ENCODE results near the gene COL27A1. TPM values are rescaled to one million over a fixed set of nuclear protein-coding genes. Genes with fewer than 3 reads are reported as not detected.

Gene COL27A1
- total RNA-seq, 1 donor from 2014 or later = 8.9 TPM

- H3K9me3 ChIP-seq (ENCODE audit: control insufficient read depth in 3 of 3, low read length in 3 of 3) = no peaks in the 10 kb centered on the region
- H3K4me1 ChIP-seq (ENCODE audit: control insufficient read depth in 3 of 3, insufficient read depth in 3 of 3, low read length in 3 of 3) = peaks cover 31 to 40% (median 37%) of the 10 kb centered on the region in 3 donors
- no peaks in the 10 kb centered on the region for H3K36me3 ChIP-seq (ENCODE audit: control insufficient read depth in 3 of 3, insufficient read depth in 3 of 3, low read length in 3 of 3)
- no peak overlapping the region for H3K4me3 ChIP-seq (ENCODE audit: low read length in 3 of 3)
- H3K27me3 ChIP-seq (ENCODE audit: control insufficient read depth in 3 of 3, insufficient read depth in 3 of 3, low read length in 3 of 3) = peaks cover 0 to 4% (median 3%) of the 10 kb centered on the region in 3 donors
- H3K27ac ChIP-seq (ENCODE audit: low read depth, low read length) = no peak overlapping the region
- no peak overlapping the region for H3K9ac ChIP-seq (ENCODE audit: low read depth in 1 of 3, low read length in 3 of 3)
Observed at GRCh38 chr9:114143234-114143633, 12.1 kb upstream of the COL27A1 start.

GRCh38 chr9:114146735-114147134 is 8.6 kb upstream of the COL27A1 start:
- Histone ChIP-seq H3K4me3 (ENCODE audit: low read length in 3 of 3) (no peak overlapping the region), H3K36me3 (ENCODE audit: control insufficient read depth in 3 of 3, insufficient read depth in 3 of 3, low read length in 3 of 3) (no peaks in the 10 kb centered on the region), H3K9me3 (ENCODE audit: control insufficient read depth in 3 of 3, low read length in 3 of 3) (no peaks in the 10 kb centered on the region), H3K9ac (ENCODE audit: low read depth in 1 of 3, low read length in 3 of 3) (no peak overlapping the region), H3K27me3 (ENCODE audit: control insufficient read depth in 3 of 3, insufficient read depth in 3 of 3, low read length in 3 of 3) (peaks cover 0 to 6% (median 4%) of the 10 kb centered on the region in 3 donors), H3K27ac (ENCODE audit: low read depth, low read length) (no peak overlapping the region), H3K4me1 (ENCODE audit: control insufficient read depth in 3 of 3, insufficient read depth in 3 of 3, low read length in 3 of 3) (peaks cover 8 to 11% (median 9%) of the 10 kb centered on the region in 3 donors)

GRCh38 chr9:114149181-114149580 is 6.2 kb upstream of the COL27A1 start:
- H3K36me3 ChIP-seq (ENCODE audit: control insufficient read depth in 3 of 3, insufficient read depth in 3 of 3, low read length in 3 of 3) = no peaks in the 10 kb centered on the region
- peaks cover 0 to 7% (median 3%) of the 10 kb centered on the region in 3 donors for H3K4me1 ChIP-seq (ENCODE audit: control insufficient read depth in 3 of 3, insufficient read depth in 3 of 3, low read length in 3 of 3)
- H3K27ac ChIP-seq (ENCODE audit: low read depth, low read length) = no peak overlapping the region
- H3K9me3 ChIP-seq (ENCODE audit: control insufficient read depth in 3 of 3, low read length in 3 of 3) = no peaks in the 10 kb centered on the region
- no peak overlapping the region for H3K4me3 ChIP-seq (ENCODE audit: low read length in 3 of 3)
- peaks cover 8 to 23% (median 12%) of the 10 kb centered on the region in 3 donors for H3K27me3 ChIP-seq (ENCODE audit: control insufficient read depth in 3 of 3, insufficient read depth in 3 of 3, low read length in 3 of 3)
- H3K9ac ChIP-seq (ENCODE audit: low read depth in 1 of 3, low read length in 3 of 3) = no peak overlapping the region

- Histone ChIP-seq H3K36me3 (ENCODE audit: control insufficient read depth in 3 of 3, insufficient read depth in 3 of 3, low read length in 3 of 3) (no peaks in the 10 kb centered on the region), H3K27ac (ENCODE audit: low read depth, low read length) (no peak overlapping the region)
Observed at GRCh38 chr9:114149765-114150340, 5.5 kb upstream of the COL27A1 start.

GRCh38 chr9:114150608-114151007 is 4.7 kb upstream of the COL27A1 start:
- Histone ChIP-seq H3K4me3 (ENCODE audit: low read length in 3 of 3) (no peak overlapping the region), H3K27ac (ENCODE audit: low read depth, low read length) (no peak overlapping the region), H3K27me3 (ENCODE audit: control insufficient read depth in 3 of 3, insufficient read depth in 3 of 3, low read length in 3 of 3) (peaks cover 13 to 33% (median 19%) of the 10 kb centered on the region in 3 donors), H3K9ac (ENCODE audit: low read depth in 1 of 3, low read length in 3 of 3) (no peak overlapping the region), H3K4me1 (ENCODE audit: control insufficient read depth in 3 of 3, insufficient read depth in 3 of 3, low read length in 3 of 3) (peaks cover 8 to 16% (median 13%) of the 10 kb centered on the region in 3 donors), H3K36me3 (ENCODE audit: control insufficient read depth in 3 of 3, insufficient read depth in 3 of 3, low read length in 3 of 3) (no peaks in the 10 kb centered on the region), H3K9me3 (ENCODE audit: control insufficient read depth in 3 of 3, low read length in 3 of 3) (no peaks in the 10 kb centered on the region)

More at GRCh38 chr9:114149765-114150340, 5.5 kb upstream of the COL27A1 start:
- Histone ChIP-seq H3K27me3 (ENCODE audit: control insufficient read depth in 3 of 3, insufficient read depth in 3 of 3, low read length in 3 of 3) (peaks cover 13 to 29% (median 19%) of the 10 kb centered on the region in 3 donors), H3K4me3 (ENCODE audit: low read length in 3 of 3) (no peak overlapping the region), H3K9me3 (ENCODE audit: control insufficient read depth in 3 of 3, low read length in 3 of 3) (no peaks in the 10 kb centered on the region), H3K9ac (ENCODE audit: low read depth in 1 of 3, low read length in 3 of 3) (no peak overlapping the region), H3K4me1 (ENCODE audit: control insufficient read depth in 3 of 3, insufficient read depth in 3 of 3, low read length in 3 of 3) (peaks cover 7 to 14% (median 10%) of the 10 kb centered on the region in 3 donors)

GRCh38 chr9:114151426-114151956 is 3.8 kb upstream of the COL27A1 start:
- H3K9me3 ChIP-seq (ENCODE audit: control insufficient read depth in 3 of 3, low read length in 3 of 3) = no peaks in the 10 kb centered on the region
- peaks cover 8 to 18% (median 15%) of the 10 kb centered on the region in 3 donors for H3K4me1 ChIP-seq (ENCODE audit: control insufficient read depth in 3 of 3, insufficient read depth in 3 of 3, low read length in 3 of 3)
- no peaks in the 10 kb centered on the region for H3K36me3 ChIP-seq (ENCODE audit: control insufficient read depth in 3 of 3, insufficient read depth in 3 of 3, low read length in 3 of 3)
- peaks cover 13 to 33% (median 19%) of the 10 kb centered on the region in 3 donors for H3K27me3 ChIP-seq (ENCODE audit: control insufficient read depth in 3 of 3, insufficient read depth in 3 of 3, low read length in 3 of 3)
- no peak overlapping the region for H3K4me3 ChIP-seq (ENCODE audit: low read length in 3 of 3)
- H3K9ac ChIP-seq (ENCODE audit: low read depth in 1 of 3, low read length in 3 of 3) = no peak overlapping the region
- no peak overlapping the region for H3K27ac ChIP-seq (ENCODE audit: low read depth, low read length)

GRCh38 chr9:114153761-114154599 is 1.4 kb upstream of the COL27A1 start:
- H3K9ac ChIP-seq (ENCODE audit: low read depth in 1 of 3, low read length in 3 of 3) = peak overlapping the region in 2 of 3 donors; percentile 38 to 68
- H3K27ac ChIP-seq (ENCODE audit: low read depth, low read length) = no peak overlapping the region
- H3K9me3 ChIP-seq (ENCODE audit: control insufficient read depth in 3 of 3, low read length in 3 of 3) = no peaks in the 10 kb centered on the region
- peaks cover 13 to 30% (median 15%) of the 10 kb centered on the region in 3 donors for H3K27me3 ChIP-seq (ENCODE audit: control insufficient read depth in 3 of 3, insufficient read depth in 3 of 3, low read length in 3 of 3)
- H3K4me3 ChIP-seq (ENCODE audit: low read length in 3 of 3) = peak overlapping the region; percentile 30 to 65 (median 41)
- no peaks in the 10 kb centered on the region for H3K36me3 ChIP-seq (ENCODE audit: control insufficient read depth in 3 of 3, insufficient read depth in 3 of 3, low read length in 3 of 3)
- H3K4me1 ChIP-seq (ENCODE audit: control insufficient read depth in 3 of 3, insufficient read depth in 3 of 3, low read length in 3 of 3) = peaks cover 8 to 27% (median 17%) of the 10 kb centered on the region in 3 donors

- Histone ChIP-seq H3K27me3 (ENCODE audit: control insufficient read depth in 3 of 3, insufficient read depth in 3 of 3, low read length in 3 of 3) (peaks cover 13 to 27% (median 15%) of the 10 kb centered on the region in 3 donors), H3K9ac (ENCODE audit: low read depth in 1 of 3, low read length in 3 of 3) (peak overlapping the region in 1 of 3 donors; percentile 68), H3K4me3 (ENCODE audit: low read length in 3 of 3) (peak overlapping the region; percentile 30 to 66 (median 41))
Observed at GRCh38 chr9:114154600-114155102, 686 bp upstream of the COL27A1 start.

GRCh38 chr9:114155995-114156656 is 789 bp downstream of the COL27A1 start:
- H3K4me3 ChIP-seq (ENCODE audit: low read length in 3 of 3) = peak overlapping the region; percentile 54 to 60 (median 56)
- no peaks in the 10 kb centered on the region for H3K9me3 ChIP-seq (ENCODE audit: control insufficient read depth in 3 of 3, low read length in 3 of 3)
- H3K36me3 ChIP-seq (ENCODE audit: control insufficient read depth in 3 of 3, insufficient read depth in 3 of 3, low read length in 3 of 3) = no peaks in the 10 kb centered on the region
- H3K27me3 ChIP-seq (ENCODE audit: control insufficient read depth in 3 of 3, insufficient read depth in 3 of 3, low read length in 3 of 3) = peaks cover 13 to 27% (median 15%) of the 10 kb centered on the region in 3 donors
- H3K27ac ChIP-seq (ENCODE audit: low read depth, low read length) = peak overlapping the region; percentile 66
- peaks cover 17 to 33% (median 19%) of the 10 kb centered on the region in 3 donors for H3K4me1 ChIP-seq (ENCODE audit: control insufficient read depth in 3 of 3, insufficient read depth in 3 of 3, low read length in 3 of 3)
- H3K9ac ChIP-seq (ENCODE audit: low read depth in 1 of 3, low read length in 3 of 3) = peak overlapping the region; percentile 70 to 78 (median 74)

More at GRCh38 chr9:114154600-114155102, 686 bp upstream of the COL27A1 start:
- Histone ChIP-seq H3K36me3 (ENCODE audit: control insufficient read depth in 3 of 3, insufficient read depth in 3 of 3, low read length in 3 of 3) (no peaks in the 10 kb centered on the region), H3K27ac (ENCODE audit: low read depth, low read length) (no peak overlapping the region), H3K4me1 (ENCODE audit: control insufficient read depth in 3 of 3, insufficient read depth in 3 of 3, low read length in 3 of 3) (peaks cover 9 to 27% (median 17%) of the 10 kb centered on the region in 3 donors), H3K9me3 (ENCODE audit: control insufficient read depth in 3 of 3, low read length in 3 of 3) (no peaks in the 10 kb centered on the region)

Measured in skeletal muscle tissue (tissue), 4 donors.